Prostate gland (tissue), 2 donors: ENCODE measurements around the gene MRTO4. TPM values are rescaled to one million over a fixed set of nuclear protein-coding genes. Genes with fewer than 3 reads are reported as not detected.

Experiments used
- DNase-seq: peaks from one replicate; pipeline ENCODE4 v3.0.0-alpha.2; 2019; ENCODE audit warnings: low spot score
- H3K27ac ChIP-seq, 2 donors: fragments of 200-600 bp; sonication (generic); 2 replicates each; pipeline ENCODE4 v1.5.1; 2017 to 2019
- H3K27me3 ChIP-seq: fragments of 200-600 bp; sonication (generic); replicated peaks from 2 replicates; pipeline ENCODE4 v1.5.1; 2019; ENCODE audit not compliant: insufficient read depth
- H3K36me3 ChIP-seq, 2 donors: fragments of 200-600 bp; sonication (generic); 1 replicate in 1 of 2; 2 replicates in 1 of 2; pipeline versions ENCODE4 v1.5.1 to v1.8.1; 2017 to 2019
- H3K4me1 ChIP-seq: fragments of 200-600 bp; sonication (generic); replicated peaks from 2 replicates; pipeline ENCODE4 v1.5.1; 2019
- H3K4me3 ChIP-seq, 2 donors: fragments of 200-600 bp; sonication (generic); 2 replicates each; pipeline ENCODE4 v1.5.1; 2017 to 2019
- H3K9me3 ChIP-seq: fragments of 200-600 bp; sonication (generic); 2 replicates; pipeline ENCODE4 v1.5.1; 2017
- POLR2A ChIP-seq: fragments of 450-650 bp; IDR thresholded peaks from one replicate; pipeline ENCODE4 v1.6.1; 2016; ENCODE audit warnings: antibody characterized with exemption, mild to moderate bottlenecking
- POLR2AphosphoS5 ChIP-seq: sonication (generic); formaldehyde crosslinking; IDR thresholded peaks from one replicate; pipeline ENCODE4 v1.6.1; 2017; ENCODE audit warnings: antibody characterized with exemption
- WGBS: methylation state at CpG from one replicate; pipeline ENCODE4 v1.1.5; 2018; 5-methylcytosine and 5-hydroxymethylcytosine counted together
- intact Hi-C: fragments of 100-400 bp; cut with DNase I; formaldehyde crosslinking; loops from one replicate; pipeline ENCODE4 v1.14.2; 2022
- small RNA-seq, 2 donors: library from RNA; depleted of rRNA; stranded (forward); fragments of <200 nt; gene quantifications; one replicate each; pipeline ENCODE3, GENCODE V24; 2016
- total RNA-seq, 2 donors: library from RNA; depleted of rRNA; stranded (reverse); fragments of >200 nt; gene quantifications; one replicate each; pipeline ENCODE4 v1.1.0, GENCODE V29; 2016
- TF ChIP-seq, protein P1 (sequence below), 4 experiments: fragments of 200-600 bp in 2 of 4; fragments of 450-650 bp in 2 of 4; sonication (generic) in 2 of 4; IDR thresholded peaks; 1 replicate in 3 of 4; 2 replicates in 1 of 4; pipeline ENCODE4 v1.5.1; 2016 to 2019; ENCODE audit warnings: antibody characterized with exemption in 4 of 4, mild to moderate bottlenecking in 2 of 4, moderate library complexity in 2 of 4

Gene MRTO4
- total RNA-seq, 2 donors from 2014 or later, result 20.5 to 21.9 TPM

DNA sequence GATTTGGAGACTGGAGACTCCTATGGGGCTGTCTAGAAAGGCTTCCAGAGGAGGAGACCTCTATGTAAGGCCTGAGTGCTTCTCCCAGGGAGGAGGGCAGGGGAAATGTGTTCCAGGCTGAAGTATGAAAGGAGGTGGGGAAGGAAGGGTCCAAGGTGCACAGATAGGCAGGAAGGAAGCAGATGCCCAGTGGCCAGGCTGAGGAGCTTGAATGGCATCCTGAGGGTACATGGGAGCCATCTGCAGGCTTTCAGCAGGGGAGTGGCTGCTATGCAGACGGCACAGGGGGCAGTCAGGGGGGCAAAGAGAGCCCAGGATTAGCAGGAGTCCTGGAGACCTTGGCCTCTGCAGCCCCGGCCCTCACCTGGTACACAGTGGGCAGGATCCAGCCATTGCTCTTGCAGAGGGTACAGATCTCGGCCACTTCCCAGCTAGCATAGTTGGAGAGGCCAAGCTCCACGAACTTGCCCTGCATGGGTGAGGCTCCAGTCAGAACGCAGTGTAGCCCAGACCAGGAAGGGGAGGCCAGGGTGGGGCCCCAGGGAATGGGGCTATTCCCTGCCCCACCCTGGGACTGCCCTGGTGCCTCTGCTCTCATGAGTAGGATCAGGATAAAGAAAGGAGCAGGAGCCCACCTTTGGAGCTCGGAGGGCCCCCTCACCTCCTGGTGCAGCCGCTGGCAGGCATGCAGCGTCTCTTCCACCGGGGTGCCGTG lies 56.3 kb downstream of the MRTO4 start:
- Histone ChIP-seq H3K4me3 (no peak overlapping the region), H3K4me1 (peaks cover 2% of the 10 kb centered on the region), H3K36me3 (peaks cover 6 to 9% of the 10 kb centered on the region in 2 donors), H3K27me3 (no peaks in the 10 kb centered on the region), H3K27ac (no peak overlapping the region), H3K9me3 (no peaks in the 10 kb centered on the region)
- TF ChIP-seq, protein P1, sequence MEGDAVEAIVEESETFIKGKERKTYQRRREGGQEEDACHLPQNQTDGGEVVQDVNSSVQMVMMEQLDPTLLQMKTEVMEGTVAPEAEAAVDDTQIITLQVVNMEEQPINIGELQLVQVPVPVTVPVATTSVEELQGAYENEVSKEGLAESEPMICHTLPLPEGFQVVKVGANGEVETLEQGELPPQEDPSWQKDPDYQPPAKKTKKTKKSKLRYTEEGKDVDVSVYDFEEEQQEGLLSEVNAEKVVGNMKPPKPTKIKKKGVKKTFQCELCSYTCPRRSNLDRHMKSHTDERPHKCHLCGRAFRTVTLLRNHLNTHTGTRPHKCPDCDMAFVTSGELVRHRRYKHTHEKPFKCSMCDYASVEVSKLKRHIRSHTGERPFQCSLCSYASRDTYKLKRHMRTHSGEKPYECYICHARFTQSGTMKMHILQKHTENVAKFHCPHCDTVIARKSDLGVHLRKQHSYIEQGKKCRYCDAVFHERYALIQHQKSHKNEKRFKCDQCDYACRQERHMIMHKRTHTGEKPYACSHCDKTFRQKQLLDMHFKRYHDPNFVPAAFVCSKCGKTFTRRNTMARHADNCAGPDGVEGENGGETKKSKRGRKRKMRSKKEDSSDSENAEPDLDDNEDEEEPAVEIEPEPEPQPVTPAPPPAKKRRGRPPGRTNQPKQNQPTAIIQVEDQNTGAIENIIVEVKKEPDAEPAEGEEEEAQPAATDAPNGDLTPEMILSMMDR (IDR thresholded peaks at IDR 0.05), result no peak
- TF ChIP-seq POLR2A (no peak), POLR2AphosphoS5 (no peak)
- intact Hi-C loops, result no loop called here
- 91% methylated on average over 10 of the region's 10 CpGs for WGBS
- no peak for DNase-seq

DNA sequence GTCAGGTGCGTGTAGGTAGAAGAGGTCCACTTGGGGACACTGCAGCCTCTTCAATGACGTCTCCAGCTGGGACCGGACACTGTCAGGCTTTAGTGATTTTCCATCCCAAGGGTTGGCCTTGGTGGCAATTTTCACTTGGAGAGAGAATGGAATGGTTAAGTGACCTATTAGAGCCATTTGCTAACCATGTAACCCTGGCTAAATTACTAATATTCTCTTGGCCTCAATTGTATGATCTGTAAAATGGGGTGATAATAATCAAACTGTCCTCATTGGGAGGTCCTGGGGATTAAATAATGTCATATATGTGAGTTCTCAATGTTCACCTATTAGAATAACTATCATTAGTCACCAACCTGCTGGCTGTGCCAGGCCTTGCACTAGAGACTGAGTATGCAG lies 56.9 kb downstream of the MRTO4 start:
- Histone ChIP-seq H3K4me3 (no peak overlapping the region), H3K9me3 (no peaks in the 10 kb centered on the region), H3K27ac (no peak overlapping the region), H3K4me1 (peaks cover 3% of the 10 kb centered on the region), H3K27me3 (no peaks in the 10 kb centered on the region), H3K36me3 (peaks cover 6 to 9% of the 10 kb centered on the region in 2 donors)
- WGBS, result 92% methylated on average over 3 of the region's 3 CpGs
- intact Hi-C loops, result no loop called here
- no peak for DNase-seq
- TF ChIP-seq, protein P1 (IDR thresholded peaks at IDR 0.05), result no peak
- TF ChIP-seq POLR2AphosphoS5 (no peak), POLR2A (no peak)

DNA sequence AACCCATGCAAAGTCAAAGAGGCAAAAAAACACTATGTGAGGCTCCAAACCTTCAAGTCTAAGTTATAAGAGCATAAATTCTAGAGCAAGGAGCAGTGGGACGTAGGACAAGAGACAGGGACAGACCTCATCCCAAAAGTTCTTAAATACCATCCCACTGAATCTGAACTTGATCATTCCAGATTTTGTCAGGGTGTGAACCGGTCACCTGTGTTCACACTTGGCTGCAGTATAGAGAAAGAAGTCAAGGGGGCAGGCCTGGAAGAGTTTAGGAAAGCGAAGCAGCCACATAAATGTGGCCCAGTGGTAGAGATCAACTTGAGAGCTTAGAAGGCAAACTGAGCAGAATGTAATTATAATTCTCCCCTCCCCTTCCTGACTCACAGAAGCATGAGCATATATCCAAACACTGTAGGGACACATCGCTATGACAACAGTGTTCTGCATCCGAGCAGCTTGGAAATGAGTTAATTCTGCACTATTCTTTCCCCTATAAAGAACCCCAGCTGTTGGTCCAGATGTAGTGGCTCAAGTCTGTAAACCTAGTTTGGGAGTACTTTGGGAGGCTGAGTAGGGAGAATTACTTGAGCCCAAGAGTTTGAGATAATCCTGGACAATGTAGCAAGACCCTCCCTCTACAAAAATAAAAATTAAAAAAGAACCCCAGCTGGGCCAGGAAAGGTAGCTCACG lies 57.7 kb downstream of the MRTO4 start:
- 72% methylated on average over 6 of the region's 6 CpGs for WGBS
- H3K27me3 ChIP-seq, result no peaks in the 10 kb centered on the region
- no peak for TF ChIP-seq POLR2AphosphoS5
- TF ChIP-seq POLR2A, result no peak
- TF ChIP-seq, protein P1 (IDR thresholded peaks at IDR 0.05), result no peak
- H3K9me3 ChIP-seq, result no peaks in the 10 kb centered on the region
- H3K36me3 ChIP-seq, result peaks cover 0 to 9% of the 10 kb centered on the region in 2 donors
- intact Hi-C loops, result no loop called here
- H3K4me3 ChIP-seq, result no peak overlapping the region
- H3K4me1 ChIP-seq, result peaks cover 3% of the 10 kb centered on the region
- no peak for DNase-seq
- no peak overlapping the region for H3K27ac ChIP-seq

Small RNA genes lying within 50 kb of the gene (small RNA-seq; reads per million reads assigned to genes)
- gene RNU6-1099P, result 0 reads per million in 2 donors

Other genes with a start within 250 kb of the MRTO4 start
- gene UBR4, start 41.5 kb upstream of the MRTO4 start, total RNA-seq, result 100 to 1,000 TPM in 1 of 2 donors, 10 to 100 TPM in 1; 93.5 to 311 TPM
- 10 to 100 TPM; 42.1 to 86.2 TPM for gene EMC1, start 281 bp upstream of the MRTO4 start, total RNA-seq
- 1 to 10 TPM; 2.6 to 6.7 TPM for gene AKR7A3, start 37.0 kb downstream of the MRTO4 start, total RNA-seq
- 100 to 1,000 TPM; 153 to 172 TPM for gene AKR7A2, start 60.3 kb downstream of the MRTO4 start, total RNA-seq
- 10 to 100 TPM; 24.4 to 49.6 TPM for gene SLC66A1, start 60.5 kb downstream of the MRTO4 start, total RNA-seq
- gene CAPZB, start 233.7 kb downstream of the MRTO4 start, total RNA-seq, result 100 to 1,000 TPM; 139 to 150 TPM